HG02642 (cell line): ENCODE measurements around the gene CLRN2.
"Not testable (repeated sequence)": the region's sequence is repeated elsewhere in the genome, so short reads cannot be mapped to it uniquely, and the experiment has no call there.

ENCODE experiments used
- ATAC-seq: cut with Tn5 transposase; IDR thresholded peaks from one replicate; pipeline ENCODE4 v1.9.1; 2021; ENCODE audit warnings: mild to moderate bottlenecking; ENCODE audit not compliant: unreplicated experiment, poor library complexity

Gene CLRN2

DNA sequence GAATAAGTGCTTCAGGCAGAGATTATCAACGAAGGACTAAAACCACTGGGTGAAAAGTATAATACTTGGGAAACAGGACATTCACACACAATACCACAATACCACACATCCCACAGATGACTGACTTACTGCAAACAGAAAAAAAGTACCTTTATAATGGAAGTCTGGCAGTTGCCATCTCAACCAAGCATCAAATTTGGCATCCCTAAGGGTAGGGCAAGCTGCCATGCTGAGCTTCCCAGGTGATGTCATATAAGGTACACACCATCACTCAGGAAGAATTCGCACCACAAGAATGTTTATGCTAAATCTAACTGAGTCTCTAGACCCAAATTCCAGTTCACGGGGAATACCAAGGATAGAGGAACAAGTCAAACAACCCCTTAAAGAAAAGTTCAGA, 12.2 kb upstream of the CLRN2 start:
- ATAC-seq, result no peak

DNA sequence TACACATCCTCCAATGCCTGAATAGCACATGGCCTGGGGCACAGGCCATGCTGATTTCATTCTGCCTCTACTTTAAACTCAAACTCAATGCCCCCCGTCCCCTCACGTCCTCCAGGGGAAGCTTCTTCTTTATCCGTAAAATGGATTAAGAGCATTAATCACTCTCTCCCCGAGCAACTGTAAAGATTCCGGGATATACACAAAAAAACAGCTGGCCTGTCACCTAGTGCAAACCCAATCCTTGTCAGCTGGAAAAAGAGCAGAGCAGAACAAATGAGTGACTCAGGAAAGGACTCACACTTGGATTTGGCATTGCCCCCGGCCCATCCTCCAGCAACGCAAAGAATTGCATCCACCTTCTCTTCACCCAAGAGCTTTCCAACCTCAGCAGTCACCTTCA, 10.9 kb upstream of the CLRN2 start:
- ATAC-seq, result no peak

DNA sequence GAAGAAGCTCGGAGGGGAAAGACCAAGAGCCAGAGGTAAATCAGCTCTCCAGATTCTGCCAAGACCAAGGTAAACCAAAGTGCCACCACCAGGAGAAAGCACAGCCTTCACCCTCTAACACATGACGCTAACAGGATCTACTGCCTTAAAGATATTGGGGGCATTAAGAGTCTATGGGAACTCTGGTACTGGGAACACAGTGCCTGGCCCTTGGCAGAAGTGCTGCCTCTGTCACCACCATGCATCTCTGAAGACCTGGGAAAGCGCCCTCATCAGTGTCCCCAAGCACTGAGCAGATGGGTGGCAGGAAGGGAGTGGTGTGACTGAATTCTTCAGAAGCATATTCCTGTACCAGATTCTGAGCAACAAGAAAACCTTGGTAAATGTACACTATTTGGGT, 4.4 kb upstream of the CLRN2 start:
- no peak for ATAC-seq

GRCh38 chr4:17511051-17511450, 3.9 kb upstream of the CLRN2 start:
- no peak for ATAC-seq

GRCh38 chr4:17511509-17511949, 3.4 kb upstream of the CLRN2 start:
- peak; percentile 73 for ATAC-seq

DNA sequence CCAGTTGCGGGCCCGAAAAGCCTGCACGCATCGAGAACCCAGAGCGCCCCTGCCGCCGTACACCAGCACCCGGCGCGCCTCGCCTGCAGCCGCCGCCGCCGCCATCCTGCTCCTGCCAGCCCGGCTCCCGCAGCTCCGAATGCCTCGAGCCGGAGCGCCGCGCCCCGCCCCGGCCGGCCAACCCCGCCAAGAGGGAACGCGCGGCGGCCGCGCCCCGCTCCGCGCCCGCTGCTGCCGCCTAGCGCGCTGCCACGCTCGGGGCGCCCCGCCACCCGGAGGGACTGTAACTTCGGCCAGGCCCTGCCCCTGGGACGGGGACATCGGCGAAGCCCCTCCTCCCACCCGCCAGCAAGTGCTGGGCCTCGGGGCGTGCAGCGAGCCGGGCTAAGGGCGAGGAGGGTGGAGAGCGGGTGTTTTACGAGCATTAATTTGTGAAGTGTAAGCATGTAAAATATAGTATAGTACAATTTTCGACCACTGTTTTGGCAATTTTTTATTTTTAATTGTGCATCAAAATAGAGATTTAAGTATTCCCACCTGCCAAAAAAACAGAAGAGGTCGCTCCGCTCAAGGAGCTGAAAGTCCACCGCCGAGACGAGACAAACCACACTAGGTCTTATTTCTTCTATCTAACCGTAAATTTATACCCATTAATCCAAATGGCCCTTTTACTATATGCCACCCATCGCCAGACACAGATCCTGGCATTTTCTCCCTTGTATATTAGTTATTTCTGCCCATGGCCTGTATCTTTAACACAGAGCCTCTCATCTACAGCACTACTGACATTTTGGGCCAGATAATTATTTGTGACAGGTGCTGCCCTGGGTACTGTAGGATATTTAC, 2.8 kb upstream of the CLRN2 start, which contains the start of gene QDPR:
Gene QDPR (minus strand): TSS at position 141 of the 846 bp plus-strand sequence. CDS start 36 bp downstream, at position 105.
- ATAC-seq, result peak; percentile 97

DNA sequence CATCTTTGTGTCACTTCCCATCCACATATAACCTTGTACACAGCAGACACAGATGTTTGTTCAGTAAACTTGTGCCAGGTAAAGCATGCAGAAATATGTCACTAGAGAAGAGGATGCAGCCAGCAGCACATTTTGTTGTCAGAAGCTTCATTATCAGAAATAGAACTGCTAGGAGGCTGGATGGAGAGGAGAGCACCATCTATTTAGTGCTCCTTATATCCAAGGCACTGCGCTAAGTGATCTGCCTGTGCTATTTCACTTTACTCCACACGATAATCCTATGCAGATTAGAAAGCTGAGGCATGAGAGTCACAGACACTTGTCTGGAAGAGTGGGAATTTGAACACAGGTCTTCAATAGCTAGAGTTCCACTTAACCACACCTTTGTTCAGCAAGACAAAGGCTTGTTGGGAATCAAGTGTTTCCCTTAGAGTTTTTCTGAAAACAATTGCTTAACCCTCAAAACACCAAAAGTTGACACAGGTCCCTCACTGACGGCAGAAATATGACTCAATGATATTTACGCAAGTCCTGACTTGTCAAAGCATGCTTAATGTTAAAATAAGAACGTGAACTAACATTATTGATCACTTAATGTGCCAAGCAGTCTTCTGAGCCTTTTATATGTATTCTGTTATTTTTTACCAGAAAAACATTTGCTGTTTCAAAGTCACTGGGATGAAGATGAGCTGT, 1.8 kb upstream of the CLRN2 start:
- ATAC-seq, result no peak

DNA sequence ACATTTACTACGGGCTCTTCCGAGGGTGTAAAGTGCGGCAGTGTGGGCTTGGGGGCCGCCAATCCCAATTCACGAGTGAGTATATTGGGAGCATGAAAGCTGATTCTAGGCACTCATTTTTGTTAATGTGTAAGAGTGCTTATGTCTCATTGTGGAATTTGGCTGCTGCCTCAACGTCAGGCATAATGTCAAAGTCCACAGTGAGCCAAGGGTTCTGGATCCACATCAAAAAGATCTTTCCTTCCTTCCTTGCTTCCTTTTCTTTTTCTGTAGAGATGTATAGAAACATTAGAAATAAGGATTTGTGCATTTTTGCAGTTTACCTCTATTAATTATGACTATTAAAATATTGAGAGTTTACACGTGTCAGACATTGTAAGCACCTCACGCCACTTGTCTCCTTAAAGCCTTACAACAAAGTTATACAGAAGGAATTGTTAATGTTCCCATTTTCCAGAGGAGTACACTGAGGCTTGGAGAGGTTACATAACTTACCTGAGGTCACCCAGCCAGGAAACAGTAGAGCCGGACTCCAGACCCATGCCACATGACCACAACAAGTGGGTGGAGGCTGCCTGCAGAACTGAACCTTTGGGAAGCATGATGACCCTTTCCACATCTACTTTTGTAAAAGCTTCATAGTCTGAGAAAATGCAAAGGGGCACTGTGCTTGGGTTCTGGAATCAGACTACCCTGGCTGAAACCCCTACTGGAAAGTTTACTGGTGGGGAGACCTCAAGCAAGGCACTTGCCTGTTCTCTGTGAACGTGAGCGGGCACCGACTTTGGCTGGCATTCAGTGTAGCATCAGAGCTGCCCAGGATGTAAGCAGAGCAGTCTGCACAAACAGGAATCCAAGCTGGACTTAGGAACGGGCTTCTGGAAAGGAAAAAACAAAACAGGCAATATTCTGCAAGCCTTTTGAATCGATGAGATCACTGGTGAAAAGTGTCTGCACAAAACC, 761 bp downstream of the CLRN2 start:
- ATAC-seq, result no peak

DNA sequence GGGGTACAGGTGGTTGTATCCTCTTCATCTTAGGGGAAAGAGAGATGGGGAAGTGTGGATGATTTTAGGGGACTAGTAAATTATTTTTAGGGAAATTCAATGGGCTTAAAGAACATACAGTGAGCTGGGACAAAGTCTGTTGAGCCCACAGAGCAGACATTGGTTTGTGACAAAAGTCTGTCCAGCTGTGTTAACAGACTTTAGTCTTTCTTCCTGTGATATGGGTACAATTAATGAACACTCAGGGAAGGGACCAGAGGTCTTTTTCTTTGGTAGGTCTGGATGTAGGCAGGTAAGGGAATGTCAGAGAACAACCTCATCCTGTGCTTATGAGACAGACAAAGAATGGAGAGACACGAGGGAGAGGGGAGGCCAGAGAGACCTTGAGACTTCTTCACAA, 2.0 kb downstream of the CLRN2 start:
- ATAC-seq, result no peak

DNA sequence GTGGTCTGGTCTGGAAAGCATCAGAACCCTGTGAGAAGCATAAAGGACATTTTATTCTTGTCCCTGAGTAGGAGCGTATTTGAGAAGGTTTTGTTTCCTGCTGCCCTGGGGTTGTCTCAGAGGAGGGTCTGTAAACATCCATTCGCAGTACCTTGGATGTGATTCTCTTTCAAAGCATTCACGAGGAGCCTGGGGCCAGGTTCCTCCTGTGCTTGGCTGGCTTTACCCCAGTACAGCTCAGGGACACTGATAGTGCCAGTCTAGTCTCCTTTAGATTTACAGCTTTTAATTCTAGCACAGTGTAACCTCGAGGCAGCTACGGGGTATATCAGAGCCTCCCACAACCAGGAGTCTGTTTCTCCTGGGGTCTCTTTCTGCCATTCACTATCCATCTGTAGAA, 2.7 kb downstream of the CLRN2 start:
- no peak for ATAC-seq

- no peak for ATAC-seq
Observed at GRCh38 chr4:17521595-17521994, 6.6 kb downstream of the CLRN2 start.

GRCh38 chr4:17523662-17524061, 8.7 kb downstream of the CLRN2 start:
- ATAC-seq, result no peak

GRCh38 chr4:17526695-17527477, 11.9 kb downstream of the CLRN2 start:
- no peak for ATAC-seq

- no peak for ATAC-seq
Observed at GRCh38 chr4:17528551-17529165, 13.7 kb downstream of the CLRN2 start.

DNA sequence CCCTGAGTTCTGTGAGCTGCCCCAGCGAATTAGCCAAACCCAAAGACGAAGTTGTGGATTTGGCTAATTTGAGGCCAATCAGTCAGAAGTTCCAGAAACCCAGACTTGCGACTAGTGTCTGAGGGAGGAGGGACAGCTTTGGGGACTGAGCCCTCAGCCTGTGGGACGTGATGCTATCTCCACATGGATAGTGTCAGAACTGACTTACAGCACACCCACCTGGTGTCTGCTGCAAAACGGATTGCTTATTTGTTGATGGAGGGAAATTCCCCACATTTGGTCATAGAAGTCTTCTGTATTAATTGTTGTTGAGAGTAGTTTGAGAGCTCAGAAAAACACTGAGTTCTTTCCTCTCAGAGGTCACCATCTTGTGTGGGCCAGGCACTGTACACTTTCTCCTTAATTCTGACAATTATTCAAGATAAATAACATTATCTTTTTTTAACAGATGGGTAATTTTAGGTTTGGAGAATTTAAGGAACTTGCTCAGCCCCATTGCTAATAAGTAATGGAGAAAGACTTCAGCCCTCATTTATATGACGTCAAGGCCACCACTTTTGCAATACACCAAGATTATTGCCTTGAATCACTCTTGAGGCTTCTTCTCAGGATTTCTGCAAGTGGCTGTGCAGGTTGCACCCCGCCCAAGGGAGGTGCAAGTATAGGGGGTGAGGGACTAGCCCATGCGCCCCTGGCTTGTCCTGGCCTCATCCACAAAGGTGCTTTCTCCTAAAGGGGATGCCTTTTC, 16.7 kb downstream of the CLRN2 start:
- no peak for ATAC-seq

- ATAC-seq, result no peak
Observed at GRCh38 chr4:17534705-17535104, 19.7 kb downstream of the CLRN2 start.

GRCh38 chr4:17535242-17535641, 20.3 kb downstream of the CLRN2 start:
- no peak for ATAC-seq

DNA sequence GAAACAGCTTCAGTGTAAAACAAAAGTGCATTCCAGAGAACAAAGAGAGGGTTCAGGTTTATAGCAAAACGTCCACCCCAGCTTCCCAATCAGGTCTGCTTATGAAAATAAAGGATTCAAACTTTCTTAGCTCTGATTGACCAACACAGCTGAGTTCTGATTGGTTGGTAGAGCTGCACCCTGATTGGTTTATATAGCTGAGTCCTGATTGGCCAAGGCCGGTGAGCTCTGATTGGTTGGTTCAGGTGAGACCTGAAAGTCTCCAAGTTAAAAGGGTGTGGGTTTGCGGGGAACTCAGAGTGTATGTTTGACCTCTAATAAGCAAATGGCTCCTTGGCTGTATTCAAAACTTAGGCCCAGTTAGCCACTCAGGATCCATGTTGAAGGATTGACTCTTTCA, 20.9 kb downstream of the CLRN2 start:
- peak; percentile 44 for ATAC-seq

- ATAC-seq, result not testable (repeated sequence)
Observed at GRCh38 chr4:17537060-17537459, 22.1 kb downstream of the CLRN2 start.
